DMS 273 treated with DMSO at 0.1 percent for 48 hours (cell line): ENCODE results near the gene TENM4.
"Not testable (repeated sequence)": the region's sequence is repeated elsewhere in the genome, so short reads cannot be mapped to it uniquely, and the experiment has no call there.

Experiments
- DNase-seq: peaks from one replicate; lab custom pipeline; 2025; lab: John Stamatoyannopoulos, UW

The TENM4 gene

GRCh38 chr11:79021601-79022000 is 419.2 kb downstream of the TENM4 start:
- no peak for DNase-seq

- no peak for DNase-seq
Observed at GRCh38 chr11:79019975-79020374, 420.9 kb downstream of the TENM4 start.

GRCh38 chr11:79019277-79019676 is 421.6 kb downstream of the TENM4 start:
- DNase-seq = no peak

DNA sequence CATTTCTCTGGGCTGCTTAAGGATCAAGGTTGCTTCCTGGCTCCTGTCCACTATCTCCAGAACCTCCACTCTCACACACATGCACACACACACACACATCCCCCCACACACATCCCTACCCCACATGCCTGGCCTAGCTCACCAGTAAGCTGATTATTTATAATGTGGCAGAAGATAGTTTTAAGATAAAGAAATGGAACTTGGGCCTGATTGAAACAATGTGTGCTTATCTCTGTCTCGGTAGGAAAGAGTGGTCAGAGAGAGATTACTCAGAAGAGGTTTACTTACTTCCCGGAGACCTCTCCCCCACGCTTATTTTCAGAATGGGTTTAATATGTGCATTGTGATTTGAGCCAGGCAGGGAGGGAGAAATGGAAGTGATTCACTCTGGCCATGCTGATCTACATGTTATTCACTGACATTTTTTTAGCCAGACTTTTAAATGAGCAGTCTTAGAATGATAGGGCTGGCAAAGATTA is 422.4 kb downstream of the TENM4 start:
- DNase-seq = no peak

DNA sequence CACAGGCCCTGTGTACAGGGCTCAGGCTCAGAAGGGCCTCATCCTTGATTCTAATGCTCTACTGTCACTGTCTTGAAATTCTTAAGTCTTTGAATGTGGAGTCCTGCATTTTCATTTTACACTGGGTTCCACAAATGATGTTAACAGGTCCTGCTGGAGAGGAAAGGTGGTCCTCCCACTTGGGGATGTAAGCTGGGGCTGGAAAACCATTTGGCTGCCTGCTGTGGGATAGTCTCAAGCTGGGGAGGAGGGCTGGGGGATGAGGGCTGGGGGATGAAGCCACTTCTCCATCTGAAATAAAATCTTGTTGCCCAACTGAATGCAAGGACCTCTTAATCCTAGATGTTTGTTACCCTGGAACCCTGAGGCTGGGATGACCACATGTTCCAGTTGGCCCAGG is 423.0 kb downstream of the TENM4 start:
- DNase-seq = no peak

DNA sequence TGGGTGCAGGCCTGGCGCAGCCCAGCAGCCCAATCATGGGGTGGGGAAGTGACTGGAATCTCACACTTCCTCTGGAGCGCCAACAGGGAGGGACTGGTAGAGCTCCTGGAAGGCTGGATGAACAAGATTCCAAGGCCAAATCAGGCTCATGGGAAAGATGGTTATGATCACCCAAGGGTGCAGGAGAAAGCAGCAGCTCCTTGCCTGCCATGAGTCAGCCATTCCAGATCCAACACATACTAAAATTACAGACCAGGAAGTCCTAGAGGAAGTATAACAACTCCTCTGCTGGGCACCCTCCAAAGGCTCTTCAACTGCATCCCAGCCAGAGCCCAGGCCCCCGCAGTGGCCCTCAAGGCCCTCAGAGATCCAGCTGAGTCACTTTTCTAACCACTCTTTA is 427.3 kb downstream of the TENM4 start:
- DNase-seq = no peak

DNA sequence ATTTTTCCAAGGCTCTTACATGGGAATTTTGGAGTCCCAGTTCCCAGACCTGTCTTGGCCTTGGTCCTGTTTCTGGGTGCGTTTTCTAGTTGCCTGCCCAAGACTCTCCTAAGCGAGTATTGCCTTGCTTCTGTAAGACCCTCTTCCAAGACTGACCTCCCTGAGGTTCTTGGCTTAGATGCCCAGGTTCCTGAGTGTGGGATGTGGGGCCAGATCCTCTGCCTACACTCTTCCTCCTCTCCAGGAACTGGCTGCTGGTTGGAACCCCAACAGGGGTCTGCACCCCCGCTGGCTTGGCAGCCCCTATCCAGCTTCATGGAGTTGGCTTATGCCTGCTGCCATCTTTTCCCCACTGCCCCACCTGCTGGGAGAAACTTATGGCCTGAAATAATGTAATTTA is 429.5 kb downstream of the TENM4 start:
- DNase-seq = no peak

- DNase-seq = no peak
Observed at GRCh38 chr11:79007771-79008402, 432.9 kb downstream of the TENM4 start.

GRCh38 chr11:79006854-79007253 is 434.0 kb downstream of the TENM4 start:
- no peak for DNase-seq

- no peak for DNase-seq
Observed at GRCh38 chr11:78996007-78996406, 444.8 kb downstream of the TENM4 start.

- DNase-seq = no peak
Observed at GRCh38 chr11:78995171-78995570, 445.7 kb downstream of the TENM4 start.

DNA sequence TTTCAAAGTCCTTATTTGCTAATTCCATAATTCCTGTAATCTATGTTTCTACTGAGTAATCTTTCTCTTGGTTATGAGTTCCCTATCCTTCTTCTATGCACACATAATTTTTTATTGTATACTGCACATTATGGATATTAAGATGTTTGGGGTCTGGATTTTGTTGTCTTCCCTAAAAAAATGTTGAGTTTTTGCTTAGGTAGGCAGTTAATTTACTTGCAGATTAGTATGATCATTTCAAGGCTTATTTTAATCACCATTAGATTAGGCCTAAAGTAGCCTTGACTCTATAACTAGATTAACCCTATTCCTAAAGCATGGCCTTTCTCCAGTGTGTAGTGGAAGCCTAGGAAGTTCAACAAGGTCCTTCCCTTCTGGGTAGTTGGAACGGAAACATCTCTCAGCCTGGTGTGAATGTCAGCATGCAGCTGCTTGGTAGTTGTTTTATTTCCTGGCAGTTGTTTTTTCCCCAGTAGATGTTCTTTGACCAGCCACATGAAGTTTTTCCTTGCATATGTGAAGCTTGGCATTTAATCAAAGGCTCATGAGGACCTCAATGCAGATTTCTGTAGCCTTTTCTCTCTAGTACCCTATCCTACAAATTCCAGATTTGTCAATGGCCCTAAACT is 446.9 kb downstream of the TENM4 start:
- DNase-seq = no peak

GRCh38 chr11:78991681-78992080 is 449.1 kb downstream of the TENM4 start:
- DNase-seq = no peak

GRCh38 chr11:78990261-78990660 is 450.6 kb downstream of the TENM4 start:
- DNase-seq = no peak

GRCh38 chr11:78987748-78988147 is 453.1 kb downstream of the TENM4 start:
- no peak for DNase-seq

DNA sequence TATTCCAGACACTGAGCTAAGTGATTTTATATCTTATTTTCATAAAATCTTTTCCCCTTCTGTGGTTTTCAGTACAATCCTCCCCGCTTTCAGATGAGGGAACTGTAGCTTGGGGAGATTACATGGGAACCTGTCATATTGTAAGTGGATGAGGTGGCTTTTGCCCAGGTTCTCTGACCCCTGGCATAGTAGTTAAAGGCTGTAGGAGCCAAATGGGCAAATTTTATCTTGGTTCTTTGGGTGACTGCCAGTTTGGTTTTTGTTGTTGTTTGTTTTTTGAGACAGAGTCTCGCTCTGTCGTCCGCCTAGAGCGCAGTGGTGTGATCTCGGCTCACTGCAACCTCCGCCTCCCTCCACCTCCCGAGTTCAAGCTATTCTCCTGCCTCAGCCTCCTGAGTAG is 454.5 kb downstream of the TENM4 start:
- no peak for DNase-seq

GRCh38 chr11:78985663-78986062 is 455.2 kb downstream of the TENM4 start:
- no peak for DNase-seq

GRCh38 chr11:78982473-78982872 is 458.4 kb downstream of the TENM4 start:
- no peak for DNase-seq

DNA sequence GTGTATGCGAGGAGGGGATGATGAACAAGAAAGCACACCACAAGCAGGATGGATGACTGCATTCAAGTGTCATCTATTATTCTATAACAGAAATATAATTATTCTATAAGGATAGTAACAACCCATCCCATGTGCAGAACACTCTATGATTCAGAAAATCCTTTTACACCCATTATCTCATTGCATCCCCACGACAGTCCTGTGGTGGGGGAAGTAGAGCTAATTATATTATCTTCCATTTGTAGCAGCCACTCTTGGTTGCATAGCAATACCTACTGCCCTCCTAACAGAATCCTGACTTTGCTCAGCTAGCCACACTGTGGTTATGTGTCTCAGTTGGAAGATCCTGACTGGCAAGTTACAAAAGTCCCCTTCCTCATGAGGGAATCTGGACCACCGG is 459.7 kb downstream of the TENM4 start:
- no peak for DNase-seq

GRCh38 chr11:78978831-78979230 is 462.0 kb downstream of the TENM4 start:
- DNase-seq = no peak

DNA sequence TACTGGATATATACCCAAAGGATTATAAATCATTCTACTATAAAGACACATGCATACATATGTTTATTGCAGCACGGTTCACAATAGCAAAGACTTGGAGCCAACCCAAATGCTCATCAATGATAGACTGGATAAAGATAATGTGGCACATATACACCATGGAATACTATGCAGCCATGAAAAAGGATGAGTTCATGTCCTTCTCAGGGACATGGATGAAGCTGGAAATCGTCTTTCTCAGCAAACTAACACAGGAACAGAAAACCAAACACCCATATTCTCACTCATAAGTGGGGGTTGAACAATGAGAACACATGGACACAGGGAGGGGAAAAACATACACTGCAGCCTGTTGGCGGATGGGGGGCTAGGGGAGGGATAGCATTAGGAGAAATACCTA is 463.0 kb downstream of the TENM4 start:
- DNase-seq = not testable (repeated sequence)

GRCh38 chr11:78977009-78977408 is 463.8 kb downstream of the TENM4 start:
- DNase-seq = no peak

DNA sequence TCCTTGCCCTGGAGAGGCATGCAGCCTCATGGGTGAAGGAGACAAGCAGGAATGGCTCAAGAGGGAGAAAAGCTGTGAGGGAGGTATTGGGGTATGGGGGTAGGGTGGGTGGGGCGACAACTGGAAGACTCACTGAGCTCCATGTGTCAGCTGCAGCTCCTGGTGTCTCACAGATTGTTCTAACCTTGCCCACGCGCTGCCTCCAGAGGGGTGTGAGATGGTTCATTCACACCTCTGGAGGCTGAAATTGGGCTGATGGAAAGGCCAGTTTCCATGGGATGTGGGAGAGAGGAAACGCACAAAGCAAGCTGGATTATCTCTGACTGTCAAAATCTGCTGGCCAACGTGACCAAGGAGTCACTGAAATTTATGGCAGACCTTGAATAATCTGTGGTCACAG is 465.7 kb downstream of the TENM4 start:
- no peak for DNase-seq

DNA sequence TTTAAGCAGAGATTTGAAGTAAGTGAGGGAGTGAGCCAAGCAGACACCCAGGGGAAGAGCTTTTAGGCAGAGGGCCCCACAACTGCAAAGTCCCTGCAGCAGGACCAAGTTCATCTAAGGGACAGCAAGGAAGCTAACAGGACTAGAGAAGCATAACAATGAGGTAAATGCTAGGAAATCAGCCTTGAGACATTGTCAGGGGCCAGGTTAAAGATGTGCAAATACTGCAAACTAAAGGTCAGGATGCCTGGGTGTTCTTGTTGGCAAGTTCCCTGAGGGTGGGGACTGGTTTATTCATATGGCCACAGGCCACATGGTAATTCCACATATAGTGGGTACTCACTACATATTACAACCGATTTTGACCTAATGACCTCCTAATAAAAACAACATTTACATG is 467.0 kb downstream of the TENM4 start:
- DNase-seq = no peak
